Measurements from ENCODE around the gene CLUH.

CLUH gene

GRCh38 chr17:2718150-2718938, 6.8 kb upstream of the CLUH start:
- Histone ChIP-seq H3K27me3 (ENCODE audit: control insufficient read depth, insufficient read depth, low read length) (peaks cover 21% of the 10 kb centered on the region; the same call in 1 of the 2 replicates), H3K36me3 (ENCODE audit: control insufficient read depth, insufficient read depth, low read length) (no peaks in the 10 kb centered on the region), H3K9me3 (ENCODE audit: control insufficient read depth, insufficient read depth, low read depth, low read length) (no peaks in the 10 kb centered on the region), H3K27ac (ENCODE audit: low read depth, low read length) (no peak overlapping the region), H3K9ac (ENCODE audit: low read length) (no peak overlapping the region), H3K4me3 (ENCODE audit: low read depth, low read length) (no peak overlapping the region), H3K4me1 (ENCODE audit: control insufficient read depth, insufficient read depth, low read length) (peaks cover 33% of the 10 kb centered on the region)

GRCh38 chr17:2716649-2717048, 5.1 kb upstream of the CLUH start:
- peak overlapping the region; percentile 58 for H3K9ac ChIP-seq (ENCODE audit: low read length)
- H3K9me3 ChIP-seq (ENCODE audit: control insufficient read depth, insufficient read depth, low read depth, low read length) = no peaks in the 10 kb centered on the region
- no peak overlapping the region for H3K4me3 ChIP-seq (ENCODE audit: low read depth, low read length)
- peaks cover 13% of the 10 kb centered on the region; the same call in 1 of the 2 replicates for H3K27me3 ChIP-seq (ENCODE audit: control insufficient read depth, insufficient read depth, low read length)
- no peak overlapping the region for H3K27ac ChIP-seq (ENCODE audit: low read depth, low read length)
- H3K36me3 ChIP-seq (ENCODE audit: control insufficient read depth, insufficient read depth, low read length) = no peaks in the 10 kb centered on the region
- H3K4me1 ChIP-seq (ENCODE audit: control insufficient read depth, insufficient read depth, low read length) = peaks cover 33% of the 10 kb centered on the region

GRCh38 chr17:2713881-2714280, 2.3 kb upstream of the CLUH start:
- Histone ChIP-seq H3K4me1 (ENCODE audit: control insufficient read depth, insufficient read depth, low read length) (peaks cover 36% of the 10 kb centered on the region), H3K36me3 (ENCODE audit: control insufficient read depth, insufficient read depth, low read length) (no peaks in the 10 kb centered on the region), H3K27ac (ENCODE audit: low read depth, low read length) (no peak overlapping the region), H3K4me3 (ENCODE audit: low read depth, low read length) (no peak overlapping the region), H3K9me3 (ENCODE audit: control insufficient read depth, insufficient read depth, low read depth, low read length) (no peaks in the 10 kb centered on the region), H3K9ac (ENCODE audit: low read length) (no peak overlapping the region), H3K27me3 (ENCODE audit: control insufficient read depth, insufficient read depth, low read length) (peaks cover 10% of the 10 kb centered on the region; the same call in 1 of the 2 replicates)

- Histone ChIP-seq H3K9ac (ENCODE audit: low read length) (peak overlapping the region; percentile 62), H3K4me1 (ENCODE audit: control insufficient read depth, insufficient read depth, low read length) (peaks cover 46% of the 10 kb centered on the region), H3K9me3 (ENCODE audit: control insufficient read depth, insufficient read depth, low read depth, low read length) (no peaks in the 10 kb centered on the region), H3K4me3 (ENCODE audit: low read depth, low read length) (peak overlapping the region; percentile 62), H3K36me3 (ENCODE audit: control insufficient read depth, insufficient read depth, low read length) (no peaks in the 10 kb centered on the region), H3K27ac (ENCODE audit: low read depth, low read length) (no peak overlapping the region), H3K27me3 (ENCODE audit: control insufficient read depth, insufficient read depth, low read length) (peaks cover 10% of the 10 kb centered on the region; the same call in 1 of the 2 replicates)
Measured at GRCh38 chr17:2712300-2713043, 908 bp upstream of the CLUH start.

DNA sequence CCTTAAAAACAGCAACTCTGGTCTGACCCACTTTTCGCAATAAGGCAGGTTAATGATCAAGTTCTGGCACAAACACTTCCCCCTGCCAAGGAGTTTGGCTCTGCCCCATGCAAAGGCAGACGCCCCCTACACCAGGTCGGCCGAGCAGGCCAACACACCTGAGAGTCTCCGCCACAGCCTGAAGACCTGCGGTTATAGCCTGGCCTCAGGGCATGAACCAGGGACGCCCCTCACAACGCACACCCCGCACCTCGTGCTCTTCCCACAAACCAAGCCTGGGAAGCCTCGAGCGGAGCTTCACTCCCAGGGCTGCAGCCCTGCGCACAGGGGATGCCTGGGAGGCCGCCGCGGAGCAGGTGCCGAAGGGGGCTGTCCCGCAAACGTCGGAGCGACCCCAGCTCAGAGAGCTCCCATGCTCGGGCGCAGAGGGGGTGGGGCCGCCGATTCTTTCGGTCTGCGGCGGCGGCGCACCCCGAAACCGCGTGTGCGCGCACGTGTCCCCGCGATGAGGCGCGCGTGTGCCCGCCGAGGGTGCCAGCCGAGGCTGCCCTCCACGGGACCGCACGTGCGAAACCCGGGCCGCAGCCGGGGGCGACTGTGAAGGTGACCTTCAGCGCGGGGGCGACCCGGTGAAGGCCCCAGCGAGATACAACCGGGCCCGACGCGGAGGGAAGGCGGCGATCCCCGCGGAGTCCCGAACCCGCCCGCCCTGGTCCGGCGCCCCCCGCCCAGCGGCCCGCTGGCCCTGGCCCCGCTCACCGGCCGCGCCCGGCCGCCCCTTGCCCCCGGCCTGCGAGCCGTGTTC, 559 bp downstream of the CLUH start:
- peaks cover 10% of the 10 kb centered on the region; the same call in 1 of the 2 replicates for H3K27me3 ChIP-seq (ENCODE audit: control insufficient read depth, insufficient read depth, low read length)
- no peak overlapping the region for H3K27ac ChIP-seq (ENCODE audit: low read depth, low read length)
- H3K4me3 ChIP-seq (ENCODE audit: low read depth, low read length) = peak overlapping the region; percentile 62
- H3K9ac ChIP-seq (ENCODE audit: low read length) = peak overlapping the region; percentile 62
- H3K4me1 ChIP-seq (ENCODE audit: control insufficient read depth, insufficient read depth, low read length) = peaks cover 40% of the 10 kb centered on the region
- H3K36me3 ChIP-seq (ENCODE audit: control insufficient read depth, insufficient read depth, low read length) = no peaks in the 10 kb centered on the region
- no peaks in the 10 kb centered on the region for H3K9me3 ChIP-seq (ENCODE audit: control insufficient read depth, insufficient read depth, low read depth, low read length)

DNA sequence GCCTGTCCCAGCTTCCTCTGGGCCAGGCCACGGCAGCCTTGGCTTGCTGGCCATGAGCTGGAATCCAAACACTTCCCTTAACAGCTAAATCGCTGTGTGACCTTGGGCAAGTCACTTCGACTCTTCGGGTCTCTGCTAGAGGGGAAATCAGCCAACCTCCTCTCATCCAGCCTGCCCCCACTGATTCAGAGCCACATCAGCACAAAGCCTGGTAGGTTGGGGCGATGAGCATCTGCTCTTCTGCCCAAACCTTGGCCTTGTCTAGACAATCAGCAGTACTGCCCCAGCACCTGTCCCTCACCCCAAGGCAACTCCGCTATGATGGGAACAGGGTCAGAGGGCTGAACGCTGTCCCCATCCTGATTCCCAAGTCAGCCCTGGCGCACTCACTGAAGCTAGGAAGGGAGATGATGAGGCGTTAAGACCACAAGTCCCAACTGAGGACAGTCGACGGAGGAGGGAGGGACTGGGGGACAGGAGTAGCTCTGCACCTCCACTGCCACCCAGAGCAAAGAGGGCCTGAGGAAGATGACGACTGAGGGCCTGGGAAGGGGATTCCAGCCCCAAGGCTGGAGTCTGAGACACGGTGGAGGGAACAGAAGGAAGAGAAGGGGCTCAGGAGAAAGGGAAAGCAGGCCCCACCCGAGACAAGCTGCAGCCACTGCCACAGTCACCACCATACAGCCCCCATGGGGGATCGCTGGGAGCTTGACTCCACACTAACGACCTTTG, 1.3 kb downstream of the CLUH start:
- H3K9me3 ChIP-seq (ENCODE audit: control insufficient read depth, insufficient read depth, low read depth, low read length) = no peaks in the 10 kb centered on the region
- no peaks in the 10 kb centered on the region for H3K36me3 ChIP-seq (ENCODE audit: control insufficient read depth, insufficient read depth, low read length)
- H3K27me3 ChIP-seq (ENCODE audit: control insufficient read depth, insufficient read depth, low read length) = peaks cover 10% of the 10 kb centered on the region; the same call in 1 of the 2 replicates
- peak overlapping the region; percentile 62 for H3K9ac ChIP-seq (ENCODE audit: low read length)
- H3K4me3 ChIP-seq (ENCODE audit: low read depth, low read length) = peak overlapping the region; percentile 62
- peaks cover 46% of the 10 kb centered on the region for H3K4me1 ChIP-seq (ENCODE audit: control insufficient read depth, insufficient read depth, low read length)
- H3K27ac ChIP-seq (ENCODE audit: low read depth, low read length) = no peak overlapping the region

DNA sequence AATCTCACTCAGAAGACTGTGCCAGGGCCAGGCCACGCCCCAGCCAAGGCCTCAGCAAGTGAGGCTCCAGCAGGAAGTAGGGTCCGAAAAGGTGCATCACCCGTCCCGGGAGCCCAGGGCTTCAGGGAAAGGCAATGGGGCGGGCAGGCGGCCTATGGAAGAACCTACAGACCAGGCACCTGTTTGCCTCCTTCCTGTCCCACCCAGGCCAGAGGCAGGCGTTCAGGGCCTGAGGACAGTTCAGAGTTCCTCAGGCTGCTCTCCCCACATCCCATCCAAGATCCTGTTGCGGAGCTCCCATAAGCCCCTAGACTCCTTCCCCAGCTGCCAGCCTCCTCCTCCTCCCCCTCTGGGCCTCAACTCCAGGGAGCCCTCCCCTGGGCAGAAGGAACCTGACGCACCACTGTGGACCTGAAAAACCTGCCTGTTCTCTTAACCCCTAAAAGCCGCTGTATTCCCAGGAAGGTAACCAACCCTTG, 2.3 kb downstream of the CLUH start:
- H3K4me1 ChIP-seq (ENCODE audit: control insufficient read depth, insufficient read depth, low read length) = peaks cover 49% of the 10 kb centered on the region
- H3K36me3 ChIP-seq (ENCODE audit: control insufficient read depth, insufficient read depth, low read length) = peaks cover under 1% of the 10 kb centered on the region; the same call in 1 of the 2 replicates
- peaks cover 10% of the 10 kb centered on the region; the same call in 1 of the 2 replicates for H3K27me3 ChIP-seq (ENCODE audit: control insufficient read depth, insufficient read depth, low read length)
- H3K9ac ChIP-seq (ENCODE audit: low read length) = no peak overlapping the region
- H3K27ac ChIP-seq (ENCODE audit: low read depth, low read length) = no peak overlapping the region
- H3K4me3 ChIP-seq (ENCODE audit: low read depth, low read length) = no peak overlapping the region
- H3K9me3 ChIP-seq (ENCODE audit: control insufficient read depth, insufficient read depth, low read depth, low read length) = no peaks in the 10 kb centered on the region

GRCh38 chr17:2708585-2709182, 2.9 kb downstream of the CLUH start:
- Histone ChIP-seq H3K27me3 (ENCODE audit: control insufficient read depth, insufficient read depth, low read length) (peaks cover 10% of the 10 kb centered on the region; the same call in 1 of the 2 replicates), H3K27ac (ENCODE audit: low read depth, low read length) (no peak overlapping the region), H3K9me3 (ENCODE audit: control insufficient read depth, insufficient read depth, low read depth, low read length) (no peaks in the 10 kb centered on the region), H3K9ac (ENCODE audit: low read length) (no peak overlapping the region), H3K4me1 (ENCODE audit: control insufficient read depth, insufficient read depth, low read length) (peaks cover 49% of the 10 kb centered on the region), H3K4me3 (ENCODE audit: low read depth, low read length) (no peak overlapping the region), H3K36me3 (ENCODE audit: control insufficient read depth, insufficient read depth, low read length) (peaks cover 6% of the 10 kb centered on the region)

- peaks cover 13% of the 10 kb centered on the region for H3K36me3 ChIP-seq (ENCODE audit: control insufficient read depth, insufficient read depth, low read length)
- H3K27ac ChIP-seq (ENCODE audit: low read depth, low read length) = no peak overlapping the region
- H3K27me3 ChIP-seq (ENCODE audit: control insufficient read depth, insufficient read depth, low read length) = peaks cover 10% of the 10 kb centered on the region; the same call in 1 of the 2 replicates
- H3K4me3 ChIP-seq (ENCODE audit: low read depth, low read length) = no peak overlapping the region
- H3K9ac ChIP-seq (ENCODE audit: low read length) = no peak overlapping the region
- H3K9me3 ChIP-seq (ENCODE audit: control insufficient read depth, insufficient read depth, low read depth, low read length) = no peaks in the 10 kb centered on the region
- peaks cover 49% of the 10 kb centered on the region for H3K4me1 ChIP-seq (ENCODE audit: control insufficient read depth, insufficient read depth, low read length)
Measured at GRCh38 chr17:2707721-2708584, 3.6 kb downstream of the CLUH start.

Measured in HUES6 (cell line).